NCI-H1436 (cell line): ENCODE data around the gene MRPL38.
A peak's percentile ranks its signal among the peaks of the same experiment; 100 is the strongest.
"Not testable (repeated sequence)": the region's sequence is repeated elsewhere in the genome, so short reads cannot be mapped to it uniquely, and the experiment has no call there.

Experiments used
- DNase-seq: peaks from one replicate; lab custom pipeline; 2025; lab: John Stamatoyannopoulos, UW

MRPL38 gene

GRCh38 chr17:75896415-75897159 lies 8.1 kb downstream of the MRPL38 start, which contains the start of gene TRIM65:
Gene TRIM65 (minus strand): TSS chr17:75896951. CDS start chr17:75896937, 14 bp downstream.
- peak; percentile 79 for DNase-seq

- DNase-seq = no peak
Measured at GRCh38 chr17:75895370-75896155, 9.1 kb downstream of the MRPL38 start.

- DNase-seq = no peak
Measured at GRCh38 chr17:75894049-75894733, 10.5 kb downstream of the MRPL38 start.

- DNase-seq = no peak
Measured at GRCh38 chr17:75893305-75894048, 11.2 kb downstream of the MRPL38 start.

- DNase-seq = no peak
Measured at GRCh38 chr17:75892556-75893224, 12.0 kb downstream of the MRPL38 start.

GRCh38 chr17:75891605-75892555 lies 12.8 kb downstream of the MRPL38 start:
- no peak for DNase-seq

- DNase-seq = no peak
Measured at GRCh38 chr17:75891022-75891604, 13.6 kb downstream of the MRPL38 start.

GRCh38 chr17:75889454-75889853 lies 15.2 kb downstream of the MRPL38 start:
- DNase-seq = no peak

GRCh38 chr17:75888484-75888883 lies 16.2 kb downstream of the MRPL38 start:
- DNase-seq = no peak

GRCh38 chr17:75885860-75886259 lies 18.8 kb downstream of the MRPL38 start:
- DNase-seq = not testable (repeated sequence)

- no peak for DNase-seq
Measured at GRCh38 chr17:75885431-75885830, 19.3 kb downstream of the MRPL38 start.

GRCh38 chr17:75881678-75882454 lies 22.8 kb downstream of the MRPL38 start:
- no peak for DNase-seq

- DNase-seq = no peak
Measured at GRCh38 chr17:75880266-75880665, 24.4 kb downstream of the MRPL38 start.

GRCh38 chr17:75878174-75878998 lies 26.3 kb downstream of the MRPL38 start, which contains the start of gene TRIM47:
Gene TRIM47 (minus strand): TSS chr17:75878581. CDS start chr17:75878548, 33 bp downstream.
- peak; percentile 52 for DNase-seq

GRCh38 chr17:75877752-75878173 lies 26.9 kb downstream of the MRPL38 start:
- peak; percentile 85 for DNase-seq

- DNase-seq = no peak
Measured at GRCh38 chr17:75876938-75877751, 27.5 kb downstream of the MRPL38 start.
